ENCODE measurements around the gene PIK3R3.

DNA sequence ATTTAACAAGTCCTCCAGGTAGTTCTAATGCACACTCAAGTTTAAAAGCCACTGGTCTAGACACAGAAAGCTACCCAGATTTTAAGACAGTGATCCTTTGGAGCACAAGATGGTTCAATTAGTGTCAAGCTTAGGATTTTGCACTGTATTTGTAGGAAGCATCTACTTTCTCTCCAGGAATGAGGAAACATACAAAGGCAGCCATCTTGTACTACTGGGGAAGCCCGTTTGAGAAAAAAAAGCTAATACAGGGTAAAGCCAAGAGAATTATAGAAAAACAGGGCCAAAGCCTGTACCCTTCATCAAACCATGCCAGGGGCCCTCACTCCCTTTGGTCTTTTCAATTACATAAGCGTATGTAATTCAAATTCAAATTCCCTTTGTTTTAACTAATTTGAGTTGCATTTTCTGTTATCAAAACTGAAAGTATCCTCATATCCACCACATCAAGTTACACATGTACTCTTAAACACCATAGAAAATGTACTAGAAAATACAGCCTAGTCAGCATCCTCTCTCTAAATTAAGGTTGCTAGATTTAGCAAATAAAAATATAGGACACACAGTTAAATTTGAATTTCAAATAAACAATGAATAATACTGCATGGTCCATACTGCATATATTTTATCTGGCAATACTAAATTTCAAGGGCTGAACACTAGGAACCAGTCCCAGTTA is 17.4 kb downstream of the PIK3R3 start:
- TF ChIP-seq CTCF (conservative IDR thresholded peaks at IDR 0.05; ENCODE audit: low read depth, low read length): no peak
- no peak for TF ChIP-seq EZH2 (IDR thresholded peaks at IDR 0.05; ENCODE audit: borderline replicate concordance, low read depth, low read length, poor library complexity, severe bottlenecking)
